Ectodermal cell (in vitro differentiated cells): ENCODE data around the gene SCLY.
"Not testable (repeated sequence)": the region's sequence is repeated elsewhere in the genome, so short reads cannot be mapped to it uniquely, and the experiment has no call there.

Experiments
- H3K27ac ChIP-seq: 2 replicates; pipeline ENCODE4 v1.7.0; 2013; ENCODE audit warnings: mild to moderate bottlenecking, low read depth, low read length; ENCODE audit not compliant: insufficient read depth, poor library complexity, severe bottlenecking
- H3K27me3 ChIP-seq: 2 replicates; pipeline ENCODE4 v1.7.0; 2013; ENCODE audit warnings: mild to moderate bottlenecking, low read length; ENCODE audit not compliant: insufficient read depth, control insufficient read depth, poor library complexity, severe bottlenecking
- H3K36me3 ChIP-seq: one replicate; pipeline ENCODE4 v1.7.0; 2013; ENCODE audit warnings: low read length; ENCODE audit not compliant: control insufficient read depth, insufficient read depth
- H3K4me1 ChIP-seq: one replicate; pipeline ENCODE4 v1.7.0; 2013; ENCODE audit warnings: low read length; ENCODE audit not compliant: control insufficient read depth, insufficient read depth
- H3K4me3 ChIP-seq: 2 replicates; pipeline ENCODE4 v1.7.0; 2013; ENCODE audit warnings: low read depth, low read length, control low read depth; ENCODE audit not compliant: insufficient read depth
- H3K9me3 ChIP-seq: 2 replicates; pipeline ENCODE4 v1.7.0; 2013; ENCODE audit warnings: mild to moderate bottlenecking, low read length, moderate library complexity; ENCODE audit not compliant: control insufficient read depth
- WGBS, 2 experiments: methylation state at CpG; one replicate each; pipeline ENCODE4 v1.1.7; 2013; ENCODE audit warnings: missing lambda C conversion rate in 2 of 2; 5-methylcytosine and 5-hydroxymethylcytosine counted together

SCLY gene

GRCh38 chr2:238025741-238026360, 35.0 kb upstream of the SCLY start:
- no peak overlapping the region for H3K4me3 ChIP-seq
- 92 to 96% methylated on average over 9 of the region's 9 CpGs for WGBS, 2 experiments

GRCh38 chr2:238027058-238027457, 33.7 kb upstream of the SCLY start:
- no peak overlapping the region for H3K27ac ChIP-seq
- H3K4me1 ChIP-seq, result no peaks in the 10 kb centered on the region
- no peaks in the 10 kb centered on the region for H3K36me3 ChIP-seq
- H3K9me3 ChIP-seq, result no peaks in the 10 kb centered on the region
- no peak overlapping the region for H3K4me3 ChIP-seq
- no peaks in the 10 kb centered on the region for H3K27me3 ChIP-seq
- 91 to 98% methylated on average over 3 to 4 of the region's 4 CpGs for WGBS, 2 experiments

More at GRCh38 chr2:238025741-238026360, 35.0 kb upstream of the SCLY start:
- H3K4me1 ChIP-seq, result no peaks in the 10 kb centered on the region
- H3K36me3 ChIP-seq, result no peaks in the 10 kb centered on the region
- no peaks in the 10 kb centered on the region for H3K9me3 ChIP-seq
- no peak overlapping the region for H3K27ac ChIP-seq
- H3K27me3 ChIP-seq, result no peaks in the 10 kb centered on the region

GRCh38 chr2:238027591-238028415, 33.0 kb upstream of the SCLY start:
- Histone ChIP-seq H3K36me3 (no peaks in the 10 kb centered on the region), H3K4me1 (no peaks in the 10 kb centered on the region), H3K9me3 (no peaks in the 10 kb centered on the region), H3K27me3 (no peaks in the 10 kb centered on the region), H3K4me3 (no peak overlapping the region), H3K27ac (no peak overlapping the region)
- 84 to 86% methylated on average over 9 of the region's 9 CpGs for WGBS, 2 experiments

DNA sequence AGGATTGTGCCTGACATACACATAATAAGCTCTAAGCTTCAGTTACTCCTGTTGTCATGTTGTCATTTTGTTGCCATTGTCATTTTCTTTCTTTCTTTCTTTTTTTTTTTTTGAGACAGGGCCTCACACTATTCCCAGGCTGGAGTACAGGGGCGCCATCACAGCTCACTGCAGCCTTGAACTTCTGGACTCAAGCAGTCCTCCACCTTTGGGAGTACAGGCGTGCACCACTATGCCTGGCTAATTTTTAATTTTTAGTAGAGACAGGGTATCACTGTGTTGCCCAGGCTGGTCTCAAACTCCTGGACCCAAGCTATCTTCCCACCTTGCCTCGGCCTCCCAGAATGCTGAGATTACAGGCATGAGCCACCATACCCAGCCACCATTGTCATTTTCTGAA, 30.9 kb upstream of the SCLY start:
- Histone ChIP-seq H3K27me3 (no peaks in the 10 kb centered on the region), H3K9me3 (no peaks in the 10 kb centered on the region), H3K36me3 (no peaks in the 10 kb centered on the region), H3K27ac (no peak overlapping the region), H3K4me3 (no peak overlapping the region), H3K4me1 (no peaks in the 10 kb centered on the region)
- 93% methylated on average over 3 of the region's 3 CpGs for WGBS, 2 experiments

- no peaks in the 10 kb centered on the region for H3K4me1 ChIP-seq
- no peak overlapping the region for H3K27ac ChIP-seq
- WGBS, 2 experiments, result 94 to 96% methylated on average over 8 of the region's 8 CpGs
- no peaks in the 10 kb centered on the region for H3K9me3 ChIP-seq
- H3K4me3 ChIP-seq, result no peak overlapping the region
- no peaks in the 10 kb centered on the region for H3K36me3 ChIP-seq
- H3K27me3 ChIP-seq, result no peaks in the 10 kb centered on the region
These were observed 30.2 kb upstream of the SCLY start for GRCh38 chr2:238030422-238031155.

GRCh38 chr2:238031751-238032150, 29.1 kb upstream of the SCLY start:
- Histone ChIP-seq H3K4me1 (no peaks in the 10 kb centered on the region), H3K27me3 (no peaks in the 10 kb centered on the region), H3K27ac (no peak overlapping the region), H3K4me3 (no peak overlapping the region), H3K9me3 (no peaks in the 10 kb centered on the region), H3K36me3 (no peaks in the 10 kb centered on the region)
- WGBS, 2 experiments, result 95 to 97% methylated on average over 4 of the region's 4 CpGs

GRCh38 chr2:238032755-238033337, 28.0 kb upstream of the SCLY start:
- H3K9me3 ChIP-seq, result no peaks in the 10 kb centered on the region
- no peak overlapping the region for H3K4me3 ChIP-seq
- WGBS, 2 experiments, result 72 to 98% methylated on average over 3 to 4 of the region's 4 CpGs
- no peaks in the 10 kb centered on the region for H3K27me3 ChIP-seq
- H3K27ac ChIP-seq, result no peak overlapping the region
- no peaks in the 10 kb centered on the region for H3K4me1 ChIP-seq
- H3K36me3 ChIP-seq, result no peaks in the 10 kb centered on the region

GRCh38 chr2:238033991-238034390, 26.8 kb upstream of the SCLY start:
- H3K27me3 ChIP-seq, H3K4me1 ChIP-seq, H3K27ac ChIP-seq, H3K4me3 ChIP-seq, H3K9me3 ChIP-seq, H3K36me3 ChIP-seq: not testable (repeated sequence)
- WGBS, 2 experiments, result 89 to 98% methylated on average over 9 of the region's 9 CpGs

DNA sequence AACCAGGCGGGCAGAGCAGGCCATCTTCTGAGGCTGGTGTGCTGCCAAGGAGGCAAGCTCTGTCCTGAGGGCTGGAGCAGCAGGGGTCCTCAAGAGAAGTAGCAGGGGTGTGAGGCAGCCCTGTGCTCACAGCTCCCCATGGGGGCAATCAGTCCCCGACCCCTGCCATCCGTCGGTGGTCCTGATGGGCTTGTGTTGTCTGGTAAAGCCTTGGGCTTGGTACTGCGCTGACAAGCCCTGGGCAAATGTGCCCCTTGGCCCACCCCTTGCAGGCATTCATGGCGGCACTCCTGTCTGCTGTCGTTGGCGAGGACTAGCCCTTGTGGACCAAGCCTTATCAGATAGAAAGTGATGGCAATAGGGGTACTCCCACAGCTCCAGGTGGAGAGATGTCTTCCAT, 22.6 kb upstream of the SCLY start:
- Histone ChIP-seq H3K27ac (no peak overlapping the region), H3K4me1 (no peaks in the 10 kb centered on the region), H3K27me3 (no peaks in the 10 kb centered on the region), H3K36me3 (peaks cover 8% of the 10 kb centered on the region), H3K4me3 (no peak overlapping the region), H3K9me3 (no peaks in the 10 kb centered on the region)
- 97% methylated on average over 8 of the region's 8 CpGs for WGBS, 2 experiments

DNA sequence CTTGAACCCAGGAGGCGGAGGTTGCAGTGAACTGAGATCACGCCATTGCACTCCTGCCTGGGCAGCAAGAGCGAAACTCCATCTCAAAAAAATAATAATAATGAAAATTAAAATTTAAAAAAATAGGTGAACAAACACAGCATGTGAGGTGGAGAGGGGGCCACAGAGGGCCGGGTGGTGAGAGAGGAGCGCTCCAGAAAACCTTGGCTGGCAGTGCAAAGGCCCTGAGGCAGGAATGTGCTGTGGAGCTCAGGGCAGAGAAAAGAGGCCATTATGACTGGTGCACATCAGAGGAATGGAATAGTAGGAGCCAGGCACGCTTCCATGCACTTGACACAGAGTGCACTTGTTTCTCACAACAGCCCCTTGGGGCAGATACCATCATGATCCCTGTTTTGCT, 21.6 kb upstream of the SCLY start:
- H3K36me3 ChIP-seq, result peaks cover 8% of the 10 kb centered on the region

More for the DNA sequence above, 21.6 kb upstream of the SCLY start:
- Histone ChIP-seq H3K4me1 (no peaks in the 10 kb centered on the region), H3K9me3 (no peaks in the 10 kb centered on the region), H3K27me3 (no peaks in the 10 kb centered on the region), H3K27ac (no peak overlapping the region), H3K4me3 (no peak overlapping the region)
- 95 to 98% methylated on average over 4 to 5 of the region's 6 CpGs for WGBS, 2 experiments
